CD4-positive, CD25-positive, alpha-beta regulatory T cell (primary cell): ENCODE results near the gene KLHL34. TPM values are rescaled to one million over a fixed set of nuclear protein-coding genes. Genes with fewer than 3 reads are reported as not detected.

Source experiments
- ATAC-seq, 2 donors: fragments of 150-1000 bp; cut with Tn5 transposase; one replicate each; pipeline ENCODE4 v1.10.0; 2021; ENCODE audit warnings: low read depth in 2 of 2, moderate number of reproducible peaks in 2 of 2, moderate library complexity in 1 of 2
- DNase-seq, 3 donors: peaks; one replicate each; pipeline versions ENCODE4 v3.0.0 to v3.0.0-alpha.2; 2012 to 2022; ENCODE audit warnings: mixed read lengths in 1 of 3
- H3K27ac ChIP-seq: one replicate; pipeline ENCODE4 v1.7.0; 2013; ENCODE audit warnings: mild to moderate bottlenecking, low read length; ENCODE audit not compliant: insufficient read depth, poor library complexity, severe bottlenecking
- H3K27me3 ChIP-seq: one replicate; pipeline ENCODE4 v1.7.0; 2013; ENCODE audit warnings: low read length; ENCODE audit not compliant: control insufficient read depth, insufficient read depth
- H3K36me3 ChIP-seq: one replicate; pipeline ENCODE4 v1.7.0; 2013; ENCODE audit warnings: mild to moderate bottlenecking, low read length, moderate library complexity; ENCODE audit not compliant: control insufficient read depth, insufficient read depth
- H3K4me1 ChIP-seq: 2 replicates; pipeline ENCODE4 v1.7.0; 2013; ENCODE audit warnings: mild to moderate bottlenecking, low read length; ENCODE audit not compliant: insufficient read depth, control insufficient read depth, poor library complexity, severe bottlenecking
- H3K4me3 ChIP-seq: one replicate; pipeline ENCODE4 v1.7.0; 2013; ENCODE audit warnings: low read depth, mild to moderate bottlenecking, low read length, moderate library complexity
- H3K9me3 ChIP-seq, 2 experiments: 1 replicate in 1 of 2; 2 replicates in 1 of 2; pipeline ENCODE4 v1.7.0; 2013; ENCODE audit warnings: low read length in 2 of 2, mild to moderate bottlenecking in 1 of 2, moderate library complexity in 1 of 2; ENCODE audit not compliant: control insufficient read depth in 2 of 2
- H3K27ac Mint-ChIP-seq, 3 donors: one replicate each; pipeline ENCODE4 v1.8.0; 2020 to 2022; ENCODE audit warnings: mild to moderate bottlenecking in 3 of 3, mixed read lengths in 3 of 3, moderate library complexity in 2 of 3
- H3K27me3 Mint-ChIP-seq: one replicate; pipeline ENCODE4 v1.8.0; 2022; ENCODE audit warnings: mild to moderate bottlenecking, mixed read lengths
- H3K36me3 Mint-ChIP-seq: one replicate; pipeline ENCODE4 v1.8.0; 2020; ENCODE audit warnings: mixed read lengths
- H3K4me1 Mint-ChIP-seq, 4 donors: one replicate each; pipeline ENCODE4 v1.8.0; 2020 to 2022; ENCODE audit warnings: mixed read lengths in 4 of 4, mild to moderate bottlenecking in 1 of 4
- H3K4me3 Mint-ChIP-seq, 4 donors: one replicate each; pipeline ENCODE4 v1.8.0; 2020 to 2022; ENCODE audit warnings: mild to moderate bottlenecking in 4 of 4, mixed read lengths in 4 of 4, moderate library complexity in 3 of 4
- H3K9me3 Mint-ChIP-seq, 7 donors: one replicate each; pipeline ENCODE4 v1.8.0; 2020 to 2022; ENCODE audit warnings: mixed read lengths in 7 of 7, mild to moderate bottlenecking in 3 of 7, moderate library complexity in 2 of 7
- polyA plus RNA-seq, 4 donors: library from polyadenylated mRNA; unstranded; fragments of 300-500 nt; fragmentation: Illumina TruSeq; gene quantifications; one replicate each; pipeline ENCODE4 v1.2.3, GENCODE V29; 2021
- total RNA-seq: library from RNA; stranded (reverse); gene quantifications from one replicate; pipeline ENCODE4 v1.2.3, GENCODE V29; 2022

Gene KLHL34
- total and polyA plus RNA-seq, 5 donors from 2014 or later = 0.89 to 4.3 (median 3.4) TPM

GRCh38 chrX:21683941-21684340 lies 25.8 kb upstream of the KLHL34 start:
- H3K36me3 ChIP-seq = no peaks in the 10 kb centered on the region
- no peaks in the 10 kb centered on the region for H3K9me3 ChIP-seq
- H3K27me3 ChIP-seq = no peaks in the 10 kb centered on the region
- no peak overlapping the region for H3K4me3 Mint-ChIP-seq
- no peaks in the 10 kb centered on the region for H3K4me1 Mint-ChIP-seq
- H3K36me3 Mint-ChIP-seq = no peaks in the 10 kb centered on the region
- no peak overlapping the region for H3K27ac ChIP-seq
- DNase-seq (no peak), ATAC-seq (no peak)
- no peaks in the 10 kb centered on the region for H3K27me3 Mint-ChIP-seq
- H3K4me1 ChIP-seq = no peaks in the 10 kb centered on the region
- no peak overlapping the region for H3K27ac Mint-ChIP-seq
- H3K4me3 ChIP-seq = no peak overlapping the region
- H3K9me3 Mint-ChIP-seq = no peaks in the 10 kb centered on the region

GRCh38 chrX:21678048-21678612 lies 20.0 kb upstream of the KLHL34 start:
- Mint-ChIP-seq H3K36me3 (no peaks in the 10 kb centered on the region), H3K27me3 (peaks cover 6% of the 10 kb centered on the region), H3K4me3 (no peak overlapping the region), H3K9me3 (peaks cover 0 to 4% (median 0%) of the 10 kb centered on the region in 7 donors), H3K27ac (no peak overlapping the region), H3K4me1 (no peaks in the 10 kb centered on the region)
- H3K27me3 ChIP-seq = no peaks in the 10 kb centered on the region
- no peak overlapping the region for H3K4me3 ChIP-seq
- no peaks in the 10 kb centered on the region for H3K4me1 ChIP-seq
- H3K9me3 ChIP-seq = no peaks in the 10 kb centered on the region
- DNase-seq (no peak), ATAC-seq (no peak)
- H3K36me3 ChIP-seq = no peaks in the 10 kb centered on the region
- no peak overlapping the region for H3K27ac ChIP-seq

GRCh38 chrX:21675931-21676330 lies 17.8 kb upstream of the KLHL34 start:
- no peak overlapping the region for H3K4me3 Mint-ChIP-seq
- no peak overlapping the region for H3K27ac Mint-ChIP-seq
- Histone ChIP-seq H3K4me1 (no peaks in the 10 kb centered on the region), H3K4me3 (no peak overlapping the region), H3K36me3 (no peaks in the 10 kb centered on the region), H3K9me3 (no peaks in the 10 kb centered on the region), H3K27ac (no peak overlapping the region), H3K27me3 (no peaks in the 10 kb centered on the region)
- peaks cover 0 to 5% (median 0%) of the 10 kb centered on the region in 7 donors for H3K9me3 Mint-ChIP-seq
- H3K36me3 Mint-ChIP-seq = no peaks in the 10 kb centered on the region
- ATAC-seq (no peak), DNase-seq (no peak)
- H3K4me1 Mint-ChIP-seq = no peaks in the 10 kb centered on the region
- peaks cover 6% of the 10 kb centered on the region for H3K27me3 Mint-ChIP-seq

GRCh38 chrX:21674430-21675186 lies 16.5 kb upstream of the KLHL34 start:
- no peak for ATAC-seq
- peaks cover 6% of the 10 kb centered on the region for H3K27me3 Mint-ChIP-seq
- Histone ChIP-seq H3K36me3 (no peaks in the 10 kb centered on the region), H3K27ac (no peak overlapping the region), H3K4me1 (no peaks in the 10 kb centered on the region), H3K4me3 (no peak overlapping the region), H3K27me3 (no peaks in the 10 kb centered on the region), H3K9me3 (no peaks in the 10 kb centered on the region)
- no peaks in the 10 kb centered on the region for H3K4me1 Mint-ChIP-seq
- H3K27ac Mint-ChIP-seq = no peak overlapping the region
- peaks cover 0 to 5% (median 0%) of the 10 kb centered on the region in 7 donors for H3K9me3 Mint-ChIP-seq
- no peak overlapping the region for H3K4me3 Mint-ChIP-seq
- no peak for DNase-seq
- no peaks in the 10 kb centered on the region for H3K36me3 Mint-ChIP-seq

- ATAC-seq (no peak), DNase-seq (no peak)
- no peaks in the 10 kb centered on the region for H3K27me3 Mint-ChIP-seq
- no peaks in the 10 kb centered on the region for H3K4me1 Mint-ChIP-seq
- Histone ChIP-seq H3K27ac (no peak overlapping the region), H3K9me3 (no peaks in the 10 kb centered on the region), H3K36me3 (no peaks in the 10 kb centered on the region), H3K4me3 (no peak overlapping the region), H3K4me1 (no peaks in the 10 kb centered on the region), H3K27me3 (no peaks in the 10 kb centered on the region)
- peaks cover 3% of the 10 kb centered on the region for H3K36me3 Mint-ChIP-seq
- H3K27ac Mint-ChIP-seq = no peak overlapping the region
- H3K9me3 Mint-ChIP-seq = peaks cover 0 to 11% (median 0%) of the 10 kb centered on the region in 7 donors
- no peak overlapping the region for H3K4me3 Mint-ChIP-seq
Measured at GRCh38 chrX:21666679-21667078, 8.5 kb upstream of the KLHL34 start.

GRCh38 chrX:21666252-21666651 lies 8.1 kb upstream of the KLHL34 start:
- peaks cover 0 to 11% (median 0%) of the 10 kb centered on the region in 7 donors for H3K9me3 Mint-ChIP-seq
- ATAC-seq (no peak), DNase-seq (no peak)
- H3K36me3 Mint-ChIP-seq = peaks cover 3% of the 10 kb centered on the region
- H3K27ac Mint-ChIP-seq = no peak overlapping the region
- no peak overlapping the region for H3K4me3 ChIP-seq
- no peaks in the 10 kb centered on the region for H3K27me3 ChIP-seq
- H3K36me3 ChIP-seq = no peaks in the 10 kb centered on the region
- no peaks in the 10 kb centered on the region for H3K27me3 Mint-ChIP-seq
- H3K4me3 Mint-ChIP-seq = no peak overlapping the region
- no peaks in the 10 kb centered on the region for H3K4me1 Mint-ChIP-seq
- H3K9me3 ChIP-seq = no peaks in the 10 kb centered on the region
- H3K4me1 ChIP-seq = no peaks in the 10 kb centered on the region
- H3K27ac ChIP-seq = no peak overlapping the region

- Mint-ChIP-seq H3K4me3 (no peak overlapping the region), H3K27me3 (no peaks in the 10 kb centered on the region), H3K27ac (no peak overlapping the region), H3K4me1 (peaks cover 0 to 9% (median 0%) of the 10 kb centered on the region in 4 donors), H3K36me3 (peaks cover 3% of the 10 kb centered on the region), H3K9me3 (peaks cover 0 to 10% (median 0%) of the 10 kb centered on the region in 7 donors)
- no peak for DNase-seq
- Histone ChIP-seq H3K4me3 (no peak overlapping the region), H3K27ac (no peak overlapping the region), H3K4me1 (no peaks in the 10 kb centered on the region), H3K27me3 (no peaks in the 10 kb centered on the region), H3K36me3 (no peaks in the 10 kb centered on the region), H3K9me3 (no peaks in the 10 kb centered on the region)
- no peak for ATAC-seq
Measured at GRCh38 chrX:21662761-21663160, 4.6 kb upstream of the KLHL34 start.

- Histone ChIP-seq H3K27ac (no peak overlapping the region), H3K4me1 (no peaks in the 10 kb centered on the region), H3K36me3 (no peaks in the 10 kb centered on the region), H3K27me3 (no peaks in the 10 kb centered on the region), H3K9me3 (no peaks in the 10 kb centered on the region), H3K4me3 (no peak overlapping the region)
- peaks cover 0 to 10% (median 0%) of the 10 kb centered on the region in 7 donors for H3K9me3 Mint-ChIP-seq
- no peak for ATAC-seq
- H3K27ac Mint-ChIP-seq = no peak overlapping the region
- H3K27me3 Mint-ChIP-seq = no peaks in the 10 kb centered on the region
- peaks cover 3% of the 10 kb centered on the region for H3K36me3 Mint-ChIP-seq
- DNase-seq = no peak
- no peak overlapping the region for H3K4me3 Mint-ChIP-seq
- peaks cover 0 to 11% (median under 1%) of the 10 kb centered on the region in 4 donors for H3K4me1 Mint-ChIP-seq
Measured at GRCh38 chrX:21661316-21661715, 3.2 kb upstream of the KLHL34 start.
